Fibroblast of skin of scalp (primary cell): ENCODE data around the gene SMIM15.
A peak's percentile ranks its signal among the peaks of the same experiment; 100 is the strongest.

Source experiments
- DNase-seq: peaks from one replicate; pipeline ENCODE4 v3.0.0-alpha.2; 2013

The SMIM15 gene

GRCh38 chr5:61159836-61160235 is 2.4 kb downstream of the SMIM15 start:
- DNase-seq = no peak

DNA sequence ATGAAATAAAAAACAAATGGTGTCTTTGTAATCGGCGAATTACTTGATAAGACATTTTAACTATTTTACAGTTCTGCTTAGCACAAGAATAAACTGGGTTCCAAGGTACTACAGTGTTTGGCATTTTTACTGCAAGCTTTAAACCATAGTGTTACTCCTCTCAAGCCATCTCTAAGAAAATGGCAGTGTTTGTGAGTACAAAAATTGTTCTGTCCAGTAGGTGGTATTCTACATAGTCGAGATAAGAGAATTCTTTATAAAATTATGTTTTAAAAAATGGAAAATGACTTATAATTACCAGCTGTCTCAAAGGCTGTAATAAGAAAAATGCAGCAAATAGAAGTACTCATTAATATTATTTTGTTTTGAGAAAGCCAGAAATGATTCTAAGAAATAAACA is 3.2 kb downstream of the SMIM15 start:
- no peak for DNase-seq

DNA sequence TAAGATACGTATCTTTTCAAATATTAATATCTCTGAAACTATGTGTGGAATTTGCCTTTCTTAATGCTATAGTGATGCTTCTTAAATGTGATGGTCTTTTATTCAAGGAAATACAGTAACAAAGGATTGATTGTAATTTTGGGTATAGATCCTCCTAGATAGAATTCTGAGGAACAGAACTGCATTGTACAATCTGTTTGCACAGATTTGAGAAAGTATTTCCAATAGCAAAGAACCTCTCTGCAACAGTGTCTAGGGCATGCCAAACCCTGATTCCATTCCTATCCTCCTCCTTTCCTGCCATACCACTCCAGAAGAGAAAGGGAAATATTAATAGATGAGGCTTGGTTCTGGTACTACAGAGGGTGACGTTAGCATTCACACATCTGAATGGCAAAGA is 10.4 kb downstream of the SMIM15 start:
- DNase-seq = no peak

- no peak for DNase-seq
These were observed 13.8 kb downstream of the SMIM15 start for GRCh38 chr5:61148515-61148914.

DNA sequence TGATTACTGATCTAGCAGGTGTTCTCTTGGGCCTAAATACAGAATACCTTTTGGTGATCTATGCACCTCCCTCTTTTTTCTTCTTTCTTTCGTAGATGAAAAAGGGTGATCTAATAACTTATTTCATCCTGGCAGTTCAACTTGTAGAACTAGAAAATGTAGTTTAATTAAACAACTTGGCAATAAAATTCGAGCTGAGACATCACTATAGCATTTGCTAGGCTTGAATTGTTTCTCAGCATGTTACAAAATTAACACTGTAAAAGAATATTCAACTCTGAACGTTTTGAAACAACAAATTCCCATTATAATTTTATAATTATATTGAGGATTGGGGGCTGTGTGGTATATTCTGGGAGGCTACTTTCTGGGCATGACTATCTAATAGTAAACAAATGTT is 19.5 kb downstream of the SMIM15 start:
- no peak for DNase-seq

- DNase-seq = no peak
These were observed 19.9 kb downstream of the SMIM15 start for GRCh38 chr5:61142391-61142790.

DNA sequence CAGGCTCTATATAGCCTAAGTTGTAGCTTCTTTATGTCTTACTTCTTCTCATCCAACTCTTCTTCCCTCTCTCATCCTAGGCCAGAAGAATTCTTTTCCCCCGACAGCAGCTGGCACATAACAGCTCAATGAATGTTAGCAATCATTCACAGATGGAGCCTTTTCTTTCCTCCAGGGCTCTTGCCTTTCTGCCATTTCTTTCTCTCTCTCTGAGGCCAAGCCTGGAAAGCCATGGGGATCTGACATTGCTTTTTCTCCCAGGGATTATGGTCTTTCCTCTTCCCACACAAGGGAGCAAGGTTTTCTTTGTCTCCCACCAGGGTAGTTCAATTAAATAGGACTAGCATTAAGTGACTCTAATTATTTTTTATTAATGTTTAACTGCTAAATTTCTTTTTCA is 20.5 kb downstream of the SMIM15 start:
- DNase-seq = no peak

DNA sequence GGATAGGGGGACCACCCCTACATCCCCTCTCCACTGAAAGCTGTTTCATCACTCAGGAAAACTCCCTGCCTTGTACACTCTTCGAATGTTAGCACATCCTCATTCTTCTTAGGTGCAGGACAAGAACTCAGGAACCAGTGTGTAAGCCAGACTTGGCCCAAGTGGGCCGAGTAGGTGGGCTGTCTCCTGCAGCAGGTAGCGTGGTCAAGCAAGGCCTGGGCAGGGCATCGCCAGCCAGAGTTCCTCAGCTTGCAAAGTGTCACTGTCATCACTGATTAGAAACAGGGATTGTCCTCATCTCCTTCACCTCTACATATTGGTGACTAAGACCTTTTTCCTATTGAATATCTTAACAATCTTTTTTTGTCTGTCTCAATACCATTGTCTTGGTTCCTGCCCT is 22.3 kb downstream of the SMIM15 start:
- no peak for DNase-seq

DNA sequence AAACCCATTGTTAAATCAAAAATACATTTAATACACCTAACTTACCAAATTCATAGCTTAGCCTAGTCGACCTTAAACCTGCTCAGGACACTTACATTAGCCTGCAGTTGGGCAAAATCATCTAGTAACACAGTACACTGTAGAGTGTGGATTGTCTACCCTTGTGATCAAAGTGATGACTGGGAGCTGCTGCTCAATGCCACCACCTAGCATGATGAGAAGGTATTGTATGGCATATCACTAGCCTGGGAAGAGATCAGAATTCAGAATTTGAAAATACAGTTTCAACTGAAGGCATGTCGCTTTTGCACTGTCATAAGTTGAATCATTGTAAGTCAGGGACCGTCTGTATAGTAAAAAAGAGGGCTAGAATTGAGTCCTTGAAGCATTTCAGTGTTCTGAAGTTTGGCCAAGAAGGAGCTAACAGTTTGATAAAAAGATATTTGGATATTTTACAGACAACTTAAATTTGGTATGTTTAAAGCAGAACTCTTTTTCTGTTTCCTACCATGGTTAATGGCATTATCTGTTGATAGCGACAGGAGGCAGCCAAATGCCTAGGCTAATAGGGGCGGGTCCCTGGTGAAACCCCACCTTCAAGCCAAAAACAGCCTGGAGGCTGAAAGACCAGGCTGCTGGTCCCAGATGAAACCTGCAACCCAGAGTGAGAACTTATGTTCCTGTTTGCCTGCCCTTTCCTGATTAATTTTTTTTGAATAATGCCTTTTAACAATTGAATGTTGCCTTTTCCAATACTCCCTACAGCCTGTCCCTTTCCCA is 23.0 kb downstream of the SMIM15 start:
- DNase-seq = no peak

DNA sequence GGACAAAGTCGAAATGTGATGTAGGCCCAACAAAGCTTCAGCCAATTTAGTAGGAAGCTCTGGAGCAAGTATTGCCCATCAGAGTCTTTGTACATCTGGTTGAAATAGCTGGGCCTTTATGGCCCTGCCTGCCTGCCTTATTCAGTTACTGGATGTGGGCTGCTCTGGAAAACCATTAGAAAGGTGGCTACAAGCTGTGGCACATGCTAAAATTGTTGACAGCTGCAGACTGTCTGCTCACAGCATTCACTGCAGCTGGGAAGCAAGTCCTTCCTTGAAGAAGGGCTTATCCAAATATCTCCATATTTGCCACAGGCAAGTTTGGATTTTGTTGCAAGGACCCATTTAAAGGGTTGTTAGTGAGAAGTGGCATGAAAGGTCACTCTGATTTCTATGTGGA is 24.4 kb downstream of the SMIM15 start:
- DNase-seq = no peak

- peak; percentile 68 for DNase-seq
These were observed 29.7 kb downstream of the SMIM15 start for GRCh38 chr5:61132559-61132958.

GRCh38 chr5:61130289-61130688 is 32.0 kb downstream of the SMIM15 start:
- no peak for DNase-seq

GRCh38 chr5:61123145-61123544 is 39.1 kb downstream of the SMIM15 start:
- DNase-seq = no peak

GRCh38 chr5:61120534-61120933 is 41.7 kb downstream of the SMIM15 start:
- no peak for DNase-seq

DNA sequence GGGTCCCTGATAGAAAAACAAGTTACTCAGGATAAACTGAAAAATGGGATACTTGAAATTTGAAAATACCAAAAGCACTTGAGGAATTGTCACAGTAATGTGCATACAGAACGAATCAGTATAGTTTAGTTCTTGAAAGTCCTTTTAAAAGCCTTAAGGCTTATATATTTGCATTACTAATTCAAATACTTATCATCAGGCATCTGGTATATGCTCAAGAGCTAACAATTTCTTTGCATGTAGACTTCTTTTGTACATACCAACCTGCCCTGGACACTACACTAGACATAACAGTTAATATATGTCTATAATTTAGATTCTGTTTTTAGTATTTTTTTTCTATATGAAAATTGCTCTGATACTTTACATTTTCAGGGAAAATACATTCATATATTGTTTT is 43.2 kb downstream of the SMIM15 start:
- DNase-seq = no peak

DNA sequence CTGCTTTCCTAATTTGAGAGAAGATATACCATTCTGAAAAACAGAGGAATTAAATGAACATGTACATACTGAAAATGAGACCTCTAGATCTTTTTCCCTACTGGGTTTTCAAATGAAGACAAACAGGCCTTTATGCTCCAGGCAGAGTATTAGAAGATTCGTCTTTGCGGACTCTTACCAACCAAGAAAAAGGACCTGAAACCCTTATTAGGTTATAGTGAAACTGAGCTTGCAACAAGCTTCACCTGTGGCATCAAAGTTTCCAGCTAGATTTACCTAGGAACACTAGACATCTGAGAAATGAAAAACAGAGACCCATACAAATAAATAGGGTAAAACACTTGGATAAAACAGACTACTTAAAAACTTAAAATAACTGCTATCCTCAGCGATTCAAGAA is 46.3 kb downstream of the SMIM15 start:
- no peak for DNase-seq

- DNase-seq = no peak
These were observed 47.8 kb downstream of the SMIM15 start for GRCh38 chr5:61114441-61114840.
